ENCODE measurements around the gene SLC8A3. TPM values are rescaled to one million over a fixed set of nuclear protein-coding genes. Genes with fewer than 3 reads are reported as not detected.

The SLC8A3 gene
- total RNA-seq, 1 experiment from 2014 or later: not detected

- H3K27me3 ChIP-seq (ENCODE audit: insufficient read depth, low read length): peaks cover 47% of the 10 kb centered on the region
- H3K4me1 ChIP-seq (ENCODE audit: control insufficient read depth in 1 of 2, insufficient read depth in 2 of 2, low read length in 2 of 2): no peaks in the 10 kb centered on the region
- H3K4me2 ChIP-seq (ENCODE audit: low read length): no peak overlapping the region
- H3K36me3 ChIP-seq (ENCODE audit: control insufficient read depth in 1 of 2, insufficient read depth in 2 of 2, low read length in 2 of 2): no peaks in the 10 kb centered on the region
- H4K20me1 ChIP-seq (ENCODE audit: insufficient read depth): no peaks in the 10 kb centered on the region
- ATAC-seq (no peak), DNase-seq (ENCODE audit: low read depth, low spot score) (no peak)
- no peak overlapping the region for H3K4me3 ChIP-seq (replicated peaks in 1 of 2; ENCODE audit: low read depth in 1 of 2, low read length in 2 of 2)
- H3K27ac ChIP-seq (ENCODE audit: low read depth, low read length): no peak overlapping the region
- CTCF ChIA-PET: no interaction called here
- POLR2A ChIA-PET: no interaction called here
- no peaks in the 10 kb centered on the region for H3K9me2 ChIP-seq (ENCODE audit: insufficient read depth)
- RAD21 ChIA-PET (ENCODE audit: low non-redundant PET in 1 of 2, low total read pairs in 2 of 2, uncharacterized antibody in 2 of 2, unreplicated experiment in 2 of 2): no interaction called here
- BruUV-seq (replicated peaks): no TSS peak
- TF ChIP-seq SIN3A (IDR thresholded peaks at IDR 0.05; ENCODE audit: low read depth) (no peak), POLR2AphosphoS5 (IDR thresholded peaks at IDR 0.05; ENCODE audit: low read depth, low read length) (no peak), POLR2A (IDR thresholded peaks at IDR 0.05; ENCODE audit: borderline replicate concordance, extremely low read depth, insufficient read depth, insufficient read length) (no peak)
- intact Hi-C loops (cut with micrococcal nuclease): no loop called here
- no peaks in the 10 kb centered on the region for H3K79me2 ChIP-seq (ENCODE audit: insufficient read depth, low read length)
- H3K9me3 ChIP-seq (ENCODE audit: control insufficient read depth in 1 of 2, insufficient read depth in 1 of 2, low read depth in 1 of 2, low read length in 2 of 2): no peaks in the 10 kb centered on the region
- no peak overlapping the region for H2AFZ ChIP-seq (ENCODE audit: low read depth, low read length, poor library complexity, severe bottlenecking)
- no peak overlapping the region for H3K9ac ChIP-seq (ENCODE audit: low read length)
Observed at GRCh38 chr14:70121521-70121920, 67.2 kb downstream of the SLC8A3 start.

GRCh38 chr14:70118064-70118463 is 70.7 kb downstream of the SLC8A3 start:
- no TSS peak for BruUV-seq (replicated peaks)

More at GRCh38 chr14:70118064-70118463, 70.7 kb downstream of the SLC8A3 start:
- TF ChIP-seq EZH2 (IDR thresholded peaks at IDR 0.05) (no peak), RAD21 (IDR thresholded peaks at IDR 0.05; ENCODE audit: low read depth) (no peak), REST (IDR thresholded peaks at IDR 0.05; ENCODE audit: low read depth) (no peak), CTCF (IDR thresholded peaks at IDR 0.05 in 2 of 3, conservative IDR thresholded peaks at IDR 0.05 in 1 of 3; ENCODE audit: borderline replicate concordance in 1 of 3, insufficient read depth in 1 of 3, low read depth in 2 of 3, low read length in 2 of 3) (no peak), ZFX (IDR thresholded peaks at IDR 0.05) (no peak), MAX (IDR thresholded peaks at IDR 0.05) (no peak), FOSL1 (IDR thresholded peaks at IDR 0.05; ENCODE audit: low read depth) (no peak), ELF1 (IDR thresholded peaks at IDR 0.05; ENCODE audit: borderline replicate concordance, low read depth) (no peak), YY1 (IDR thresholded peaks at IDR 0.05; ENCODE audit: extremely low read depth, insufficient replicate concordance, low read depth, low read length) (no peak), EZH2phosphoT487 (IDR thresholded peaks at IDR 0.05; ENCODE audit: borderline replicate concordance) (no peak)
- no peak overlapping the region for H3K4me2 ChIP-seq (ENCODE audit: low read length)
- H4K20me1 ChIP-seq (ENCODE audit: insufficient read depth): no peaks in the 10 kb centered on the region
- H3K9me3 ChIP-seq (ENCODE audit: control insufficient read depth in 1 of 2, insufficient read depth in 1 of 2, low read depth in 1 of 2, low read length in 2 of 2): no peaks in the 10 kb centered on the region
- H3K27ac ChIP-seq (ENCODE audit: low read depth, low read length): no peak overlapping the region
- no peak overlapping the region for H3K4me3 ChIP-seq (replicated peaks in 1 of 2; ENCODE audit: low read depth in 1 of 2, low read length in 2 of 2)
- ATAC-seq (no peak), DNase-seq (ENCODE audit: low read depth, low spot score) (no peak)
- H3K79me2 ChIP-seq (ENCODE audit: insufficient read depth, low read length): no peaks in the 10 kb centered on the region
- no peaks in the 10 kb centered on the region for H3K4me1 ChIP-seq (ENCODE audit: control insufficient read depth in 1 of 2, insufficient read depth in 2 of 2, low read length in 2 of 2)
- H2AFZ ChIP-seq (ENCODE audit: low read depth, low read length, poor library complexity, severe bottlenecking): no peak overlapping the region
- no peaks in the 10 kb centered on the region for H3K36me3 ChIP-seq (ENCODE audit: control insufficient read depth in 1 of 2, insufficient read depth in 2 of 2, low read length in 2 of 2)
- ChIA-PET RAD21 (ENCODE audit: low non-redundant PET in 1 of 2, low total read pairs in 2 of 2, uncharacterized antibody in 2 of 2, unreplicated experiment in 2 of 2) (no interaction called here), POLR2A (no interaction called here), CTCF (no interaction called here)
- peaks cover 52% of the 10 kb centered on the region for H3K27me3 ChIP-seq (ENCODE audit: insufficient read depth, low read length)
- no peak overlapping the region for H3K9ac ChIP-seq (ENCODE audit: low read length)
- intact Hi-C loops (cut with micrococcal nuclease): no loop called here
- H3K9me2 ChIP-seq (ENCODE audit: insufficient read depth): no peaks in the 10 kb centered on the region
